ENCODE data around the gene SYK. TPM values are rescaled to one million over a fixed set of nuclear protein-coding genes. Genes with fewer than 3 reads are reported as not detected.

The SYK gene
- total RNA-seq, 4 donors from 2014 or later = 0.53 to 3.3 (median 2.0) TPM

GRCh38 chr9:90774682-90775081 lies 26.9 kb upstream of the SYK start:
- no peak overlapping the region for H3K4me3 ChIP-seq
- H3K36me3 ChIP-seq = no peaks in the 10 kb centered on the region
- no peaks in the 10 kb centered on the region for H3K9me3 ChIP-seq
- no peaks in the 10 kb centered on the region for H3K4me1 ChIP-seq
- H3K27ac ChIP-seq = no peak overlapping the region
- H3K27me3 ChIP-seq = no peaks in the 10 kb centered on the region
- DNase-seq (no peak), ATAC-seq (no peak)
- in situ Hi-C loops (cut with MboI; ENCODE audit: low sequenced_read_pairs in 4 of 4) = no loop called here
- no peak for TF ChIP-seq POLR2A (IDR thresholded peaks at IDR 0.05)
- TF ChIP-seq CTCF (IDR thresholded peaks at IDR 0.05 in 4 of 5, conservative IDR thresholded peaks at IDR 0.05 in 1 of 5) = no peak
- intact Hi-C loops (cut with DNase I; ENCODE audit: low total_unique reads) = no loop called here

GRCh38 chr9:90775657-90776056 lies 26.0 kb upstream of the SYK start:
- Histone ChIP-seq H3K4me1 (no peaks in the 10 kb centered on the region), H3K9me3 (no peaks in the 10 kb centered on the region), H3K4me3 (no peak overlapping the region), H3K27ac (no peak overlapping the region), H3K27me3 (no peaks in the 10 kb centered on the region), H3K36me3 (no peaks in the 10 kb centered on the region)
- TF ChIP-seq CTCF (IDR thresholded peaks at IDR 0.05 in 4 of 5, conservative IDR thresholded peaks at IDR 0.05 in 1 of 5) = no peak
- no peak for TF ChIP-seq POLR2A (IDR thresholded peaks at IDR 0.05)
- intact Hi-C loops (cut with DNase I; ENCODE audit: low total_unique reads) (no loop called here), in situ Hi-C loops (cut with MboI; ENCODE audit: low sequenced_read_pairs in 4 of 4) (no loop called here)
- no peak for DNase-seq
- no peak for ATAC-seq

GRCh38 chr9:90778746-90779145 lies 22.9 kb upstream of the SYK start:
- Histone ChIP-seq H3K4me1 (no peaks in the 10 kb centered on the region), H3K36me3 (no peaks in the 10 kb centered on the region), H3K27me3 (no peaks in the 10 kb centered on the region), H3K27ac (no peak overlapping the region), H3K9me3 (no peaks in the 10 kb centered on the region), H3K4me3 (no peak overlapping the region)
- in situ Hi-C loops (cut with MboI; ENCODE audit: low sequenced_read_pairs in 4 of 4) = no loop called here
- DNase-seq = no peak
- TF ChIP-seq CTCF (IDR thresholded peaks at IDR 0.05 in 4 of 5, conservative IDR thresholded peaks at IDR 0.05 in 1 of 5) (no peak), POLR2A (IDR thresholded peaks at IDR 0.05) (no peak)
- ATAC-seq = no peak
- intact Hi-C loops (cut with DNase I; ENCODE audit: low total_unique reads) = no loop called here

DNA sequence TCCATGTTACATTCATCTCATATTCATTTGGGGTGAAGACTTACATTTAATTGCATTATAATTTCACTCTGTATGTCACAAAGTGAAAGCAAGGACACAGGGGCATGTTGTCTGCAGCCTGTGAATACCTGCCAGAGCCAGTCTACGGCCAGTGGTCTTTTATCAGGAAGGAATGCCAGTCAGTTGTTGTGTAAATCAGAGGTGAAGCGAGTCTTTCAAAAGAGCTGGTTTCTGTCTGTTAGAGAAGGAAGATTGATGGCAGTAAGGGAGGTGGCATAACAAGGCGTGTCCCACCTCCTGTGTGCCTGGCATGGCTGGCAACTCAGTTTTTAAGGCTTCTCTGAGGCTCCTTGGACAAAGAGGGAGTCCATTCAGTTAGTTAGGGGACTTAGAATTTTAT lies 18.1 kb upstream of the SYK start:
- TF ChIP-seq POLR2A (IDR thresholded peaks at IDR 0.05) (no peak), CTCF (IDR thresholded peaks at IDR 0.05 in 4 of 5, conservative IDR thresholded peaks at IDR 0.05 in 1 of 5) (no peak)
- DNase-seq = no peak
- Histone ChIP-seq H3K27ac (no peak overlapping the region), H3K27me3 (no peaks in the 10 kb centered on the region), H3K9me3 (no peaks in the 10 kb centered on the region), H3K36me3 (no peaks in the 10 kb centered on the region), H3K4me3 (no peak overlapping the region), H3K4me1 (no peaks in the 10 kb centered on the region)
- no peak for ATAC-seq
- intact Hi-C loops (cut with DNase I; ENCODE audit: low total_unique reads) (no loop called here), in situ Hi-C loops (cut with MboI; ENCODE audit: low sequenced_read_pairs in 4 of 4) (no loop called here)

GRCh38 chr9:90783964-90784363 lies 17.7 kb upstream of the SYK start:
- ATAC-seq (no peak), DNase-seq (no peak)
- H3K36me3 ChIP-seq = no peaks in the 10 kb centered on the region
- H3K9me3 ChIP-seq = no peaks in the 10 kb centered on the region
- intact Hi-C loops (cut with DNase I; ENCODE audit: low total_unique reads) = no loop called here
- no peak for TF ChIP-seq CTCF (IDR thresholded peaks at IDR 0.05 in 4 of 5, conservative IDR thresholded peaks at IDR 0.05 in 1 of 5)
- TF ChIP-seq POLR2A (IDR thresholded peaks at IDR 0.05) = no peak
- H3K27ac ChIP-seq = no peak overlapping the region
- H3K27me3 ChIP-seq = no peaks in the 10 kb centered on the region
- in situ Hi-C loops (cut with MboI; ENCODE audit: low sequenced_read_pairs in 4 of 4) = no loop called here
- H3K4me1 ChIP-seq = no peaks in the 10 kb centered on the region
- no peak overlapping the region for H3K4me3 ChIP-seq
